AG09309 (cell line): ENCODE measurements around the gene PLCG2.

Source experiments
- DNase-seq: peaks from one replicate; pipeline ENCODE4 v3.0.0-alpha.2; 2010; ENCODE audit warnings: low read depth
- H3K4me3 ChIP-seq: 2 replicates; pipeline ENCODE4 v1.5.1; 2011; ENCODE audit warnings: mild to moderate bottlenecking, low read depth, low read length, moderate library complexity; ENCODE audit not compliant: control insufficient read depth
- CTCF ChIP-seq: IDR thresholded peaks from 2 replicates; pipeline ENCODE4 v1.5.1; 2011; ENCODE audit warnings: mild to moderate bottlenecking, low read depth, low read length, inconsistent platforms; ENCODE audit not compliant: insufficient read depth, control insufficient read depth; ENCODE audit errors: missing control alignments

Gene PLCG2

GRCh38 chr16:81767987-81768592, 11.0 kb upstream of the PLCG2 start:
- TF ChIP-seq CTCF, result no peak
- no peak overlapping the region for H3K4me3 ChIP-seq
- no peak for DNase-seq

GRCh38 chr16:81770008-81770407, 9.1 kb upstream of the PLCG2 start:
- H3K4me3 ChIP-seq, result no peak overlapping the region
- TF ChIP-seq CTCF, result no peak
- DNase-seq, result no peak

- no peak for DNase-seq
- TF ChIP-seq CTCF, result no peak
- H3K4me3 ChIP-seq, result no peak overlapping the region
Observed at GRCh38 chr16:81774348-81774747, 4.7 kb upstream of the PLCG2 start.

- no peak overlapping the region for H3K4me3 ChIP-seq
- no peak for TF ChIP-seq CTCF
- DNase-seq, result no peak
Observed at GRCh38 chr16:81775570-81775969, 3.5 kb upstream of the PLCG2 start.

- no peak for TF ChIP-seq CTCF
- DNase-seq, result no peak
- no peak overlapping the region for H3K4me3 ChIP-seq
Observed at GRCh38 chr16:81778231-81778630, 860 bp upstream of the PLCG2 start.

- no peak overlapping the region; the same call in 1 of the 2 replicates for H3K4me3 ChIP-seq
- DNase-seq, result no peak
- TF ChIP-seq CTCF, result no peak
Observed at GRCh38 chr16:81779536-81780320, 637 bp downstream of the PLCG2 start.
